OCI-LY7 (cell line): Measurements from ENCODE around the gene FXR1.

Experiments used
- EZH2phosphoT487 ChIP-seq: fragments of 200-600 bp; sonication (generic); IDR thresholded peaks from 2 replicates; pipeline ENCODE4 v1.6.1; 2018; ENCODE audit warnings: low read depth, borderline replicate concordance, mild to moderate bottlenecking, mixed run types, antibody characterized with exemption, low read length, moderate library complexity, mixed read lengths
- TF ChIP-seq, protein P1 (sequence below): fragments of 200-600 bp; sonication (generic); conservative IDR thresholded peaks from 2 replicates; pipeline ENCODE4 v1.5.1; 2014; ENCODE audit warnings: mild to moderate bottlenecking, antibody characterized with exemption, low read length, moderate library complexity, mixed read lengths

DNA sequence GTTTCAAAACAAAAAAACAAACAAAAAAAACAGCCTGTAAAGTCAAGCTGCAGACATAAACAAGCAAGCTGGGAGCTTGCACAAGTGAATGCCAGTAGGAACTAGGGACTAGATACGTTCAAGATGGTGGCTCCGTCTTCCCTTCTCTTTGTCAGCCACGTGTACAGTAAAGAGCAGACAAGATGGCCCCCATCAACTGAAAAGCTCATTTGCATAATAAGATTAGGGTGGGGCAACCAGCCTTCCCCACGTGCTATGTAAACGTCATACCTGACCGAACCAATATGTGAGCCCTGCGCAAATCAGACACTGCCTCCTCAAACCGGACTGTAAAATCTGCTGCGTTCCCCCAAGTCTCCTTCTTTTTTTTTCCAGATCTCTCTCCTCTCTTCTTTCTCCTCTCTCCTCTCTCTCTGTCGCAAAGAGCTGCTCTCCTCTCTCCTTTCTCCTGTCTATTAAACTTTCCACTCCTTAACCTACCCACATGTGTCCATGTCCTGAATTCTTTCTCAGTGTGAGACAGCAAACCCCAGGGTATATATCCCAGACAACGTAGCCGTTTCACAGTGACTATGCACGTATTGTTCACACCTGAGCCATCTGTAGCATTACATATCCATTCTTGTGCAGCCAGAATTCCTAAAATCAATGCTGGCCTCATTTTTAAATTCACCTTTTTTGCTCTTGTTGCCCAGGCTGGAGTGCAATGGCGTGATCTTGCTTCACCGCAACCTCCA lies 31.2 kb upstream of the FXR1 start:
- TF ChIP-seq, protein P1, sequence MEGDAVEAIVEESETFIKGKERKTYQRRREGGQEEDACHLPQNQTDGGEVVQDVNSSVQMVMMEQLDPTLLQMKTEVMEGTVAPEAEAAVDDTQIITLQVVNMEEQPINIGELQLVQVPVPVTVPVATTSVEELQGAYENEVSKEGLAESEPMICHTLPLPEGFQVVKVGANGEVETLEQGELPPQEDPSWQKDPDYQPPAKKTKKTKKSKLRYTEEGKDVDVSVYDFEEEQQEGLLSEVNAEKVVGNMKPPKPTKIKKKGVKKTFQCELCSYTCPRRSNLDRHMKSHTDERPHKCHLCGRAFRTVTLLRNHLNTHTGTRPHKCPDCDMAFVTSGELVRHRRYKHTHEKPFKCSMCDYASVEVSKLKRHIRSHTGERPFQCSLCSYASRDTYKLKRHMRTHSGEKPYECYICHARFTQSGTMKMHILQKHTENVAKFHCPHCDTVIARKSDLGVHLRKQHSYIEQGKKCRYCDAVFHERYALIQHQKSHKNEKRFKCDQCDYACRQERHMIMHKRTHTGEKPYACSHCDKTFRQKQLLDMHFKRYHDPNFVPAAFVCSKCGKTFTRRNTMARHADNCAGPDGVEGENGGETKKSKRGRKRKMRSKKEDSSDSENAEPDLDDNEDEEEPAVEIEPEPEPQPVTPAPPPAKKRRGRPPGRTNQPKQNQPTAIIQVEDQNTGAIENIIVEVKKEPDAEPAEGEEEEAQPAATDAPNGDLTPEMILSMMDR: no peak
- no peak for TF ChIP-seq EZH2phosphoT487
